ENCODE data around the gene AP2B1. TPM values are rescaled to one million over a fixed set of nuclear protein-coding genes. Genes with fewer than 3 reads are reported as not detected.

AP2B1 gene
- total RNA-seq = 126 and 137 TPM in 2 replicates

GRCh38 chr17:35587074-35587961 lies at the start of gene AP2B1:
Gene AP2B1 (plus strand): TSS chr17:35587322. CDS start chr17:35594031, 6,709 bp downstream.

GRCh38 chr17:35537601-35538141 lies 49.5 kb upstream of the AP2B1 start, which contains the start of gene SLFN12L:
Gene SLFN12L (minus strand): TSS chr17:35537678. CDS start chr17:35522364, 15,314 bp downstream.

GRCh38 chr17:35560703-35561102 lies 26.4 kb upstream of the AP2B1 start, which contains the start of gene SLFN14:
Gene SLFN14 (minus strand): TSS chr17:35560819. CDS start chr17:35558062, 2,757 bp downstream.

GRCh38 chr17:35578197-35578928 lies 8.8 kb upstream of the AP2B1 start, which contains the start of gene PEX12:
Gene PEX12 (minus strand): TSS chr17:35578571. CDS start chr17:35578021, 550 bp downstream.

GRCh38 chr17:35731239-35731916 lies 144.3 kb downstream of the AP2B1 start, which contains the start of gene RASL10B:
Gene RASL10B (plus strand): TSS chr17:35731639. CDS start chr17:35735185, 3,546 bp downstream.

GRCh38 chr17:35752945-35753764 lies 166.0 kb downstream of the AP2B1 start, which contains the start of gene GAS2L2:
Gene GAS2L2 (minus strand): TSS chr17:35753239. CDS start chr17:35752850, 389 bp downstream.

GRCh38 chr17:35760587-35760986 lies 173.5 kb downstream of the AP2B1 start, which contains the start of gene C17orf50:
Gene C17orf50 (plus strand): TSS chr17:35760887. CDS start chr17:35760942, 55 bp downstream.

Other genes starting within 250 kb of the AP2B1 start
- gene SLFN11, start 213.7 kb upstream of the AP2B1 start, total RNA-seq = 1.0 and 2.4 TPM in 2 replicates
- gene SLFN12, start 154.8 kb upstream of the AP2B1 start, total RNA-seq = 5.8 and 6.7 TPM in 2 replicates
- gene SLFN13, start 138.6 kb upstream of the AP2B1 start, total RNA-seq = 1.8 and 10.1 TPM in 2 replicates
- not detected in 2 replicates for gene SLFN12L, start 49.6 kb upstream of the AP2B1 start, total RNA-seq
- gene SLFN14, start 26.5 kb upstream of the AP2B1 start, total RNA-seq = not detected in 2 replicates
- gene PEX12, start 8.8 kb upstream of the AP2B1 start, total RNA-seq = 3.1 and 3.4 TPM in 2 replicates
- 2.8 and 9.0 TPM in 2 replicates for gene RASL10B, start 144.3 kb downstream of the AP2B1 start, total RNA-seq
- not detected in 2 replicates for gene GAS2L2, start 165.9 kb downstream of the AP2B1 start, total RNA-seq
- not detected in 2 replicates for gene C17orf50, start 173.6 kb downstream of the AP2B1 start, total RNA-seq
- gene MMP28, start 208.3 kb downstream of the AP2B1 start, total RNA-seq = 0.49 and 1.3 TPM in 2 replicates
- gene TAF15, start 222.2 kb downstream of the AP2B1 start, total RNA-seq = 31.1 and 51.2 TPM in 2 replicates